Hypothalamus (tissue), 51 donors: ENCODE measurements around the gene TRAPPC6A.

Experiments used
- DNase-seq, 51 donors: peaks; one replicate each; lab custom pipeline; 2025; lab: John Stamatoyannopoulos, UW

The TRAPPC6A gene

DNA sequence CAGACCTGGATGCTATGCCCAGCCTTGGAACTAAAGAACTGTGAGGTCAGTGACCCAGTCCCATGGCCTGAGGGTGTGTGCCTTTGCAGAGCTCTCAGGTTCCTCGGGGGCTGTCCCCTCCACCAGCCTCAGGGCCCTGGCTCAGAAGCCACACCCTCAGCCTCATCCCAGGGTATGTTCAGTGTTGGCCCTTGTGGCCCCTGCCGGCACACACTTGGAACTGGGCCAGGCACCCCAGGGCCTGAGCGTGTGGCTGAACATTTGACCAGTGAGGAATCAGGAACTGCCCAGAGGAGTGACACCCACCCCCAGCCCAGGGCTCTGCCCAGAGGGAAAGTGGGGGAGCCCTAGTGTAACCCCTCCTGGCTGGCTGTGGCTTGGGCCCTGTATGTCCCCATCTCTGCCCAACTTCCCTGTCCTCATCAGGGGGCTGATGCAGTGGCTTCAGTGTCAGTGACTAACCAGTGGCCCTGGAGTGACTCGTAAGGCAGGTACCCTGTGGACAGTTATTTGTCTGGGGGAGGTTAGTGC, 27.2 kb downstream of the TRAPPC6A start:
- no peak for DNase-seq

- no peak for DNase-seq
Observed at GRCh38 chr19:45150180-45150579, 27.9 kb downstream of the TRAPPC6A start.

- no peak for DNase-seq
Observed at GRCh38 chr19:45149129-45149528, 28.9 kb downstream of the TRAPPC6A start.

DNA sequence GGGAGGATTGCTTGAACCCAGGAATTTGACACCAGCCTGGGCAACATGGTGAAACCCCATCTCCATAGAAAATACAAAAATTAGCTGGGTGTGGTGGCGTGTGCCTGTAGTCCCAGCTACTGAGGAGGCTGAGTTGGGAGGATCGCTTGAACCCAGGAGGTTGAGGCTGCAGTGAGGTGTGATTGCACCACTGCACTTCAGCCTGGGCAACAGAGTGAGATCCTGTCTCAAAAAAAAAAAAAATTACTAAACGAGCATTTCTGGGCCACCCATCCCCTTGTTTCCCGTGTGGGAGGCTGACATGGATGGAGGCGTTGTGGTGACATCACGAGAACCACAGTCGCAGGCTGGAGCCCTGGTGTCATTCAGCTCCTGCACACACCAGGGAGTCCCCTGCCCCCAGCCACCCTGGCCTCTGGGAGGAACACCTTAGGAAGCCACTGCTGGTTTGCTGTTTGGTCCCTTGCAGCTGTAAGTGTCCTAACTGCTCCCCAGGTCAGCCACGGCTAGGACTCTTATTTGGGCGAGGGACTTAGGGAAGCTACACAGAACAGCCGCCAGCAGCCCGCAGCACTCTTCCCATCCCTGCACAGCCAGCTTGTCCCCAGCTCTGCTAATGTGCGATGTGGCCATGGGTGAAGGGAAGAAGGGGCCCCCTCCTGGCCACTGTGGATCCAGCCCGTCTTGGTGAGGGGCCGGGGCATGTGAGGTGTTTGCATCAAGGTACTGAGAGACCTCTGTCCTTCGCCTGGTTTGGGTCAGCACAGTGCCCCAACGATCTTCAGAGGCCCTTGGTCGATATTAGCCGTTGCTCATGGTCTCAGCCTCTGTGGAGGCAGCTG, 30.0 kb downstream of the TRAPPC6A start:
- DNase-seq = no peak

DNA sequence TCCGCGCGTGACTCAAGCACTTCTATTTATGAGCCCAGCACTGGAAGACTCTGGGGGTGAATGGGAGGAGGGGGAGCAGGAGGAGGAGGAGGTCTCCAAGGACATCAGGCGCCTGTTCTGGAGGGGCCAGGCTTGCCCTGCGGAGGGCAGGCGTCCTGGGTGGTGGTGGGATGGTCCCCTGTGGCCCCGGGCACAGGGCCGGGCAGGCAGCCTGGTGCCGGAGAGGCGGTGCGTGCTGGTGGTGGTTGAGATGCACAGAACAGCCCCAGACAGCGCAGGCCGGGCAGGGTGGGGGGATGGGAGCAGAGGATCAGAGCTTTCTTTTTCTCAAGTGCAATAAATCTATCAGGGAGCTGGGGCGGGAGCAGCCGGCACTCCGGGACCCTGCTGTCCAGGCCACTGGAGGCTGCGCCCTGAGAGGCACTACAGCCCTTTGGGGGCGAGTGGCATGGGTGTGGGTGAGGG, 31.3 kb downstream of the TRAPPC6A start:
- no peak for DNase-seq

DNA sequence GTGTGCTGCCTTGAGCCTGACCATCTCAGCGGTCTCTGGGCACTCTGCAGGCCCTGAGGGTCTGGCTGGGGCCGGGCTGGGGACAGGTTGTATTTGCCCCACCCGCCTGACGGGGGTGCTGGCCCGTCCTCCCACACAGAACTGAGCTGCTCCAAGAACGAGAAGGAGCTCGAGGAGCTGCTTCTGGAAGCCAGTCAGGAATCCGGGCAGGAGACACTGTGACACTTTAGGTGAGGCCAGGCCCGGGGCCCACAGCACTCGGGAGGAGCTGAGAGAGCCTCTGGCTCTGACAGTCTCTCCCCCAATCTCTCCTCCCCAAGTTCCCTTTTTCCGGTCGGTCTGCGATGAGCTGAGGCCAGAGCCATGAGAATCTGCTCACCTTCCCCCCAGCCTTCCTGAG, 31.8 kb downstream of the TRAPPC6A start:
- no peak for DNase-seq

GRCh38 chr19:45145270-45146189, 32.5 kb downstream of the TRAPPC6A start:
- no peak for DNase-seq

DNA sequence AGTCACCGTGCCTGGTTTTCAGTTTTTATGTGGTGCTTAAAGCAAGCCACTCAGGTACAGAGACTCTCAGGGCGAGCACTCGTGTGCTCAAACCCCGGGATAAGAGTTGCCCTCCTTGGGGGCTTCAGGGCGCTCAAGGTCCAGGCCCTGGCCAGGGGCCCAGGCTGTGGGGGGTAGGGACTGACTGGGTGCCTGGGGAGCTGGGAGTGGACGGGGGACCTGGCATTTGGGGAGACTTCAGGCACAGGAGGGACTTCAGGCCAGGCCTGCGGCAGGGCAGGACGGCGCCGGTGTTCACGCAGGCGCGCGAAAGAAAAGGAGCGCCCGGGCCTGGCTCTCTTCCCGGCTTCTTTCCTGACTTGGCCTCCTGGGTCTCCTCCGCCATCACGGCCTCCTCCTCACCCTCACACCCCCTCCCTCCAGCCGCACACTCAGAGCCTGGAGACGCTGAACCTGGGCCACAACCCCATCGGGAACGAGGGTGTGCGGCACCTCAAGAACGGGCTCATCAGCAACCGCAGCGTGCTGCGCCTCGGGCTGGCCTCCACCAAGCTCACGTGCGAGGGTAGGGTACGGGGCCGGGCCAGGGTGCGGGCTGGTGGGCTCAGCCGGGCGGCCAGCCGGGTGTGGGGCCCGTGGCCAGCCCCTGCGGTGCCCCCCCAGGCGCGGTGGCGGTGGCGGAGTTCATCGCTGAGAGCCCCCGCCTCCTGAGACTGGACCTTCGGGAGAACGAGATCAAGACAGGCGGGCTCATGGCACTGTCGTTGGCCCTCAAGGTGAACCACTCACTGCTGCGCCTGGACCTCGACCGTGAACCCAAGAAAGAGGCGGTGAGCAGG, 33.4 kb downstream of the TRAPPC6A start:
- DNase-seq = no peak

DNA sequence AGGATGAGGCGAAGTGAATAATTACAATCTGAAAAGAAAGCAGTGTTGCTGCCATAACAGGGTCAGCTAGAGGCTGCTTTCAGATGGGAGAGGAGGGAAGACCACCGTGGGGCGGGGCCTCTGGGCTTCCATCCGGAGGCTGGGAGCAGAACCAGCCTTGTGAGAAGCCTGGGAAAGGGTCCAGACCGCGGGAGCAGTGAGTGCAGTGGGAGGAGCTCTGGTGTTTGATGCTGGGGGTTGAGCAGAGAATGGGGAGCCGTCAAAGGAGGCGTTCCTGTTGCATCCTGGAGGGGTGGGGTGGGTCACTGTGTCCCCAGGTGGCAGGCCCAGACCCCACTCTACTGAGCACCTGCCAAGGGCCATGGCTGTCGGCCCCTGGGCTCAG, 35.3 kb downstream of the TRAPPC6A start:
- DNase-seq = no peak

- DNase-seq = no peak
Observed at GRCh38 chr19:45142016-45142725, 35.9 kb downstream of the TRAPPC6A start.

- peak in 2 of 51 donors; percentile 8 to 17 for DNase-seq
Observed at GRCh38 chr19:45141203-45141900, 36.7 kb downstream of the TRAPPC6A start.

DNA sequence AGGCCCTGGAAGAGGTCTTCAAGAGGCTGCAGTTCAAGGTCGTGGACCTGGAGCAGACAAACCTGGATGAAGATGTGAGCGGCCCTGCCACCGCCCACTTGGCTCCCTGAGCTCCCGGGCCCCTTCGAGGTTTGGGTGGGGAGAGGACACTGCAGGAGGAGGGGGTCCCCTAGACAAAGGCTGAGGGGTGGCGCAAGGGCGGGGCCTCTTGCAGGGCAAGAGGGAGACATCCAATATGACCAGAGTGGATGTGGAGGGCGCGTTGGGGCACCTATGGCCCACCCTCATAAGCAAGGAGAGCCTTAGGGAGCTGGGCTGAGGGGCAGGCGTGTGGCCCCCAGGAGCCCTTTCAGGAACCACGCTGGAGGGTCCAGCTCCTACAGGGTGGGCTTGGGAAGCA, 37.5 kb downstream of the TRAPPC6A start:
- no peak for DNase-seq

DNA sequence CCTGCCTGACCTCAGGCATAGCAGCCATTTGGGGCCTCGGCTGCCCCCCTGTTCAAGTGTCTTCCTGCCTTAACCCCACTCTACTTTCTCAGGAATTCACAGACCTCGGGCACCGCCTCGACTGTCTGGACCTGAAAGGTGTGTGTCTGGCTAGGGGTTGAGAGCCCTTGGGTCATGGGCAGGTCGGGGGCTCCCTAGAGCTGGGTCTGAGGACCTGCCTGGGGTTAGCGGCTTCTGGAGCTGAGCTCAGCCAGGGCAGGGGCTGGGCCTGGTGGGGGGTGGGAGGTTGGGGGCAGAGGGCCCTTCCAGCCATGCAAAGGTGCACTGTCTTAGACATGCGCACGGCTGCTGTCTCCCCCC, 37.9 kb downstream of the TRAPPC6A start:
- no peak for DNase-seq

DNA sequence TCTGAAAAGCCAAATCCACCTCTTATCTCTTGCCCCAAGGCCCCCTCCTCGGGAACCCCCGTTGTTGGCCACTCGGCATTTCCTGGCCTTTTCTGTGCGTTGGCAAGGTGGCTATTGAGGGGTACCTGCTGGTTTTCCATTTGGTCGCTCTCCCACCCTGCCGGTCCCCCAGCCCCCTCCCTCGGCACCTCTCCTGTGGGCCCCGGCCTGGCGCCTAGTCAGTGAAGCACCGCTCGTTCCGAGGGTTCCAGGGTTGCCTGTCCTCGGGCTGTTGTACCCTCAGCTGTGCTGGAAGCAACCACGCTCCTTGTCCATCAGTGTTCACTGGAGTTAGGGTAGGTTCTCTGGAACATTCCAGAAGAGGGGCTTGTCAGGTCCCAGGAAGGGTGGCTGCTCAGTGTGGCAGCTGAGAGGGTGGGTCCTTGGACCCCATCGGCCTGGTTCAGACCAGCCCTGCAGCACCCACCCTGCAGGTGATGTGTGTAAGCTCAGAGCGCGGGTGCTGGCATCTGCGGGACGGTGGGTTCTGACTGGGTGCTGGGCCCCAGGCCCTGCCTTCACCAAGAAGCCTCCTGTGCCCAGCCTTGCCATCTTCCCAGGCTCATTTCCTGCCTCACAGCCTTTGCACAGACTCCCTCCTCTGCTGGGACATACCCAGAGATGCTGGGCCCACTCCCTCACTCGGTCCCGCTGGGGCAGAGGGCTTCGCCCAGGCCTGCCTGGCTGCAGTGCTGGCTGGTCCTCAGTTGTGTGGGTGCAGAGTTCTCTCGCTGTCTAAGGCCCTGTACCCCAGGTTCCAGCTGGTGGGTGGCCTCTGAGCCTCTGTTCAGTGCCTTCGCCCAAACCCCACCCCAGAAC, 38.5 kb downstream of the TRAPPC6A start:
- no peak for DNase-seq

DNA sequence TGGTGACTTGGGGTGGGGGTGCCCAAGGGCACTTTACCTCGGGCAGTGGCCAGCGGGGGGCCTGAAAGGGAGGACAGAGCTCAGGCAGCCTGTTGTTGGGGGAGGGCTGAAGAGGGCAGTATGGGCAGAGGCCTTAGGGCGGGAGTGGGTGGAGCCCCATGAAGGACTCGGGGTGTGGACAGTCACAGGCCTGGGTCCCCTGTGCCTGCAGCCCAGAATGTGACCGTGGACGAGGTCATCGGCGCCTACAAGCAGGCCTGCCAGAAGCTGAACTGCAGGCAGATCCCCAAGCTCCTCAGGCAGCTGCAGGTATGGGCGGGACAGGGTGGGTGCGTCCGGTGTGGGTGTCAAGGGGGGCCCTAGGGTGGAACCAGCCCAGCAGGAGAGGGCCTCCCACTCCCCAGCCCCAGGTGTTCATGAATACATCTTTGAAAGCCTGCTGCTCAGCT, 39.7 kb downstream of the TRAPPC6A start:
- no peak for DNase-seq

- DNase-seq = peak in 18 of 51 donors; percentile 4 to 39 (median 17)
Observed at GRCh38 chr19:45137179-45137761, 40.8 kb downstream of the TRAPPC6A start.

- no peak for DNase-seq
Observed at GRCh38 chr19:45136507-45137178, 41.4 kb downstream of the TRAPPC6A start.
